ENCODE data around the gene PTPN13.
"Not testable (repeated sequence)": the region's sequence is repeated elsewhere in the genome, so short reads cannot be mapped to it uniquely, and the experiment has no call there.

The PTPN13 gene

GRCh38 chr4:86717651-86718050, 123.5 kb downstream of the PTPN13 start:
- DNase-seq (ENCODE audit: low spot score) = no peak

DNA sequence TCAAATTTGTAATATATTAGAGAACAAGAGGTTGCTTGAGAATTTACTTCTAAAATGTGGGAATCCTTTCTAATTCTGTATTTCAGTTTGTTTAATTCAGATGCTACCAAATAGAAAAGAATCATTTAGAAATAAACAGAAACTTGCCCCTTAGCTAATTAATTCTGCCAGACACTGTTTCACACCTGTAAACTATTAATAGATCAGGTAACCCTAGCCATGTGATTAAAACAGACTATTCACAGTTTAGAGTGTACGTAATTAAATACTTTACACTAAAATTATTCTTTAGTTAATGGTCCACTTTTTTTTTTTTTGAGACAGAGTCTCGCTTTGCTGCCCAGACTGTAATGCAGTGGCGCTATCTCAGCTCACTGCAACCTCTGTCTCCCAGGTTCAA, 124.0 kb downstream of the PTPN13 start:
- no peak for DNase-seq (ENCODE audit: low spot score)

- DNase-seq (ENCODE audit: low spot score) = not testable (repeated sequence)
Measured at GRCh38 chr4:86719149-86719548, 125.0 kb downstream of the PTPN13 start.

GRCh38 chr4:86720508-86721068, 126.5 kb downstream of the PTPN13 start:
- no peak for DNase-seq (ENCODE audit: low spot score)

DNA sequence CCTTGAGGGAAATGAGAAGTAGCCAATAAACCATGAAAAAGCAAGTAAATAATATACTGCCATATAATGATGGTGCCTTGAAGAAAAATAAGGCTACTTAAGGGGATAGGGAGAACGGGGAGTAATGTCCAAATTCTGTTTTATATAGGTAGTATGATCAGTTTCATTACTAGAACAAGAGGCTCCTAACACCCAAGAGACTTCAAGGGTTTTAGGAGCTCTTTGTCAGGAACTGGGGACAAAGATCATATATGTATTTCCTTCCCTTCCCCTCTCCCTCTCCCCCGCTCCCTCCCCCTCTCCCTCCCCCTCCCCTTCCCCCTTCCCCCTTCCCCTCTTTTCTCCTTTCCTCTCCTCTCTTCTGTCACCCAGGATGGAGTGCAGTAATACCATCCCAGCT, 127.3 kb downstream of the PTPN13 start:
- DNase-seq (ENCODE audit: low spot score) = no peak

- no peak for DNase-seq (ENCODE audit: low spot score)
Measured at GRCh38 chr4:86730310-86730709, 136.2 kb downstream of the PTPN13 start.

DNA sequence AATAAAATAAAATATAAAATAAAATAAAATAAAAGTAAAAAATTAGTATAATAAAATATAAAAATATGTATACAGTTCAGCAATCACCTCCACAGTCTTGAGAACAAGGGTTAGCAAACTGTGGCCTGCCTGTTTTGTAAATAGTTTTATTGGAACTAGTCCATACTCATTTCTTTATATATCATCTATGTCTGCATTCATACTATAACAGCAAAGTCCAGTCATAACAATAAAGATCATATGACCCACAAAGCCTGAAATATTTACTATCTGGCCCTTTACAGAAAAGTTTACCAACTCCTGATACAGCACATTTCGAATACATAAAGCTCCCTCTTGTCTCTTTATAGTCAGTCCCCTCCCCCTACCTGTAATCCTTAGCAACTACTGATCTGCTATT, 143.1 kb downstream of the PTPN13 start:
- DNase-seq (ENCODE audit: low spot score) = no peak

- DNase-seq (ENCODE audit: low spot score) = no peak
Measured at GRCh38 chr4:86741846-86742245, 147.7 kb downstream of the PTPN13 start.

GRCh38 chr4:86744570-86744969, 150.5 kb downstream of the PTPN13 start:
- no peak for DNase-seq (ENCODE audit: low spot score)

- DNase-seq (ENCODE audit: low spot score) = no peak
Measured at GRCh38 chr4:86749121-86749520, 155.0 kb downstream of the PTPN13 start.

DNA sequence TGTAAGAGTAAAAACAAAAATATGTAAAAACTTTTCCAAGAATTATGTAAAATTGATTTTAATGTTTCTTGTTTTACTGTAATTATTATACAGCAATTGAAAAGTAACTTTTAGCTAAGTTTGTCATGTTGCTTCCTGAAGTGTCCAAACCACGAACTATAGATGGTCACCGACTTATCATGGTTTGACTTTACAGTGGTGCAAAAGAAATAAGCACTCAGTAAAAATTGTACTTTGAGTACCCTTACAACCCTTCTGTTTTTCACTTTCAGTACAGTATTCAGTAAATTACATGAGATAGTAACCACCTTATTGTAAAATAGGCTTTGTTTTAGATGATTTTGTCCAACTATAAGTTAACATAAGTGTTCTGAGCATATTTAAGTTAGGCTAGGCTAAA, 161.3 kb downstream of the PTPN13 start:
- no peak for DNase-seq (ENCODE audit: low spot score)

GRCh38 chr4:86757468-86757867, 163.4 kb downstream of the PTPN13 start:
- DNase-seq (ENCODE audit: low spot score) = no peak

GRCh38 chr4:86759298-86759697, 165.2 kb downstream of the PTPN13 start:
- DNase-seq (ENCODE audit: low spot score) = no peak

GRCh38 chr4:86762649-86763048, 168.5 kb downstream of the PTPN13 start:
- DNase-seq (ENCODE audit: low spot score) = no peak

DNA sequence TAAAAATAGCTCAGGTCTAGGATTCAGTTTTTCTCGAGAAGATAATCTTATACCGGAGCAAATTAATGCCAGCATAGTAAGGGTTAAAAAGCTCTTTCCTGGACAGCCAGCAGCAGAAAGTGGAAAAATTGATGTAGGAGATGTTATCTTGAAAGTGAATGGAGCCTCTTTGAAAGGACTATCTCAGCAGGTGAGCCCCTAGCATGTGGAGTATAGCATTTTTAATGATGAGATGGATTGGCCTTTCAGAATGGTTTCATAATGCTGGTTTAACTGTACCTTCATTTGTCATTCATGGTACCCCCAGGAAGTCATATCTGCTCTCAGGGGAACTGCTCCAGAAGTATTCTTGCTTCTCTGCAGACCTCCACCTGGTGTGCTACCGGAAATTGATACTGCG, 175.7 kb downstream of the PTPN13 start:
- DNase-seq (ENCODE audit: low spot score) = no peak

DNA sequence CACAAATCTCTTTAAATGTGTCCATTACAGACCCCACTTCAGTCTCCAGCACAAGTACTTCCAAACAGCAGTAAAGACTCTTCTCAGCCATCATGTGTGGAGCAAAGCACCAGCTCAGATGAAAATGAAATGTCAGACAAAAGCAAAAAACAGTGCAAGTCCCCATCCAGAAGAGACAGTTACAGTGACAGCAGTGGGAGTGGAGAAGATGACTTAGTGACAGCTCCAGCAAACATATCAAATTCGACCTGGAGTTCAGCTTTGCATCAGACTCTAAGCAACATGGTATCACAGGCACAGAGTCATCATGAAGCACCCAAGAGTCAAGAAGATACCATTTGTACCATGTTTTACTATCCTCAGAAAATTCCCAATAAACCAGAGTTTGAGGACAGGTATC, 177.0 kb downstream of the PTPN13 start:
- DNase-seq (ENCODE audit: low spot score) = no peak

GRCh38 chr4:86775061-86775460, 180.9 kb downstream of the PTPN13 start:
- DNase-seq (ENCODE audit: low spot score) = no peak

DNA sequence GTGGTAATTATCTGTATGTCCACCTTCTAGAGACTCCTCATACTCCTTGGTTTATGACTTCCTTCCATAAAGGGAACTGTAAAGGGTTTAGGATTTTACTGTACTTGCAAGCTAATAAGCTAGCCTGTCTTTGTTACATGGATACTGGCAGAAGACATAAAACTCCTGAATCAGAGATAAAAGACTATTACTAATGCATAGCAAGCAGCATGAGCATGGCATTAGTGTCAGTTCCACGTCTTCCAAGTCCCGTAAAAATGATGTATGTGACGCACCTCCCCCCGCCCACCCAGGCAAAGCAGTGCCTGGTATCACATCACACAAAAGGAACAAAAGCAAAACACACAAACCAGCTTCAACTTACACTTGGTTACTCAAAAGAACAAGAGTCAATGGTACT, 184.1 kb downstream of the PTPN13 start:
- DNase-seq (ENCODE audit: low spot score) = no peak

- DNase-seq (ENCODE audit: low spot score) = no peak
Measured at GRCh38 chr4:86788826-86789225, 194.7 kb downstream of the PTPN13 start.

- DNase-seq (ENCODE audit: low spot score) = peak; percentile 4
Measured at GRCh38 chr4:86791126-86791525, 197.0 kb downstream of the PTPN13 start.

DNA sequence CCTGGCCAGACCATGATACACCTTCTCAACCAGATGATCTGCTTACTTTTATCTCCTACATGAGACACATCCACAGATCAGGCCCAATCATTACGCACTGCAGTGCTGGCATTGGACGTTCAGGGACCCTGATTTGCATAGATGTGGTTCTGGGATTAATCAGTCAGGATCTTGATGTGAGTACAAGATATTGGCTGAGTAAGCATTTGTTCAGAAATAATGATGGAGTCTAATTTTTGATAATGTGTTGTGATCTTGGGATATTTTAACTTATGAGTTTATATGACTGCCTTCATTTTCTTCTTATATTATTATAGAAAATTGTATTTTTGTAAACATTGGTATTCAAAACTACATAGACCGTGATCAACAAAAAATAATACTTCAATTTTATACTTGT, 215.7 kb downstream of the PTPN13 start:
- DNase-seq (ENCODE audit: low spot score) = no peak

- no peak for DNase-seq (ENCODE audit: low spot score)
Measured at GRCh38 chr4:86810847-86811246, 216.7 kb downstream of the PTPN13 start.

DNA sequence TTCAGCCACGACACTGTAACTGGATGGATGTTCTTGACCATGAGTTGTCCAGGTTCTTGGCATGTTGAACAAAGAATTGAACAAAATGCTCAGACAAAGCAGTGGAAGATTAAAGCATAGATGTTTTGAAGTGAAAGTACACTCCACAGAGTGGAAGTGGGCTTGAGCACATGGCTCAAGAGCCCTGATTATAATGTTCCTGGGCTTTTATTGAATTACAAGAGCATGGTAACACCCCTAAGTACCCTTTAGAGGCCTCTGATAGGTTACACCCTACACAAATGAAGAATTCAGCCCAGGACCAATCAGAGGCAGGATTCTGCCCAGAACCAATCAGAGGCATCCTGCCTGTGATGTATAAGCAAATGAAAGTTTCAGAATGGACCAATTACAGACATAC, 221.5 kb downstream of the PTPN13 start:
- DNase-seq (ENCODE audit: low spot score) = no peak

- DNase-seq (ENCODE audit: low spot score) = no peak
Measured at GRCh38 chr4:86816501-86817273, 222.6 kb downstream of the PTPN13 start.
